Retinal pigment epithelial cell (primary cell): ENCODE data around the gene NR6A1.

Experiments
- DNase-seq: peaks from one replicate; pipeline ENCODE4 v3.0.0-alpha.2; 2010; ENCODE audit warnings: low read depth
- H3K4me3 ChIP-seq: 2 replicates; pipeline ENCODE4 v1.5.1; 2011; ENCODE audit warnings: mild to moderate bottlenecking, low read length, control low read depth, moderate library complexity
- TF ChIP-seq, protein P1 (sequence below): conservative IDR thresholded peaks from 2 replicates; pipeline ENCODE4 v1.5.1; 2011; ENCODE audit warnings: low read depth, low read length, control low read depth, inconsistent platforms

Gene NR6A1

DNA sequence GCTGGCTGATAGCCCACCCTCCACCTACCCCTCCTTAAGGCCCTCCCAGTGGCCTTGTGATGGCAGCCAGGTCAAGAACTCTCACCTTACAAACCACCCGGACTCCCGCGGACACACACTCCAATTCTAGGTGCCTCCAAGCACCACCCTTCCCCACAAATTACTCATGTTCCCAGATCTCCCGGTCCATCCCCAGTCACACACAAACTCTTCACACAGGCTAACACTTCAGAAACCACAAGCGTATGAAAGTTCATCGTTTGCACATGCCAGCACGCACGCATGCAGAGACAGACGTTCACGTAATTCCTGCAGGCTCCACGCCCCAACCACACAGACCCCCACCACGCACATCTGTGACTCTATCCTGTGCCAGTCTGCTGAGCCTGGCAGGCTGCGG lies 281.9 kb downstream of the NR6A1 start:
- TF ChIP-seq, protein P1, sequence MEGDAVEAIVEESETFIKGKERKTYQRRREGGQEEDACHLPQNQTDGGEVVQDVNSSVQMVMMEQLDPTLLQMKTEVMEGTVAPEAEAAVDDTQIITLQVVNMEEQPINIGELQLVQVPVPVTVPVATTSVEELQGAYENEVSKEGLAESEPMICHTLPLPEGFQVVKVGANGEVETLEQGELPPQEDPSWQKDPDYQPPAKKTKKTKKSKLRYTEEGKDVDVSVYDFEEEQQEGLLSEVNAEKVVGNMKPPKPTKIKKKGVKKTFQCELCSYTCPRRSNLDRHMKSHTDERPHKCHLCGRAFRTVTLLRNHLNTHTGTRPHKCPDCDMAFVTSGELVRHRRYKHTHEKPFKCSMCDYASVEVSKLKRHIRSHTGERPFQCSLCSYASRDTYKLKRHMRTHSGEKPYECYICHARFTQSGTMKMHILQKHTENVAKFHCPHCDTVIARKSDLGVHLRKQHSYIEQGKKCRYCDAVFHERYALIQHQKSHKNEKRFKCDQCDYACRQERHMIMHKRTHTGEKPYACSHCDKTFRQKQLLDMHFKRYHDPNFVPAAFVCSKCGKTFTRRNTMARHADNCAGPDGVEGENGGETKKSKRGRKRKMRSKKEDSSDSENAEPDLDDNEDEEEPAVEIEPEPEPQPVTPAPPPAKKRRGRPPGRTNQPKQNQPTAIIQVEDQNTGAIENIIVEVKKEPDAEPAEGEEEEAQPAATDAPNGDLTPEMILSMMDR: no peak
- H3K4me3 ChIP-seq: no peak overlapping the region
- DNase-seq: no peak

DNA sequence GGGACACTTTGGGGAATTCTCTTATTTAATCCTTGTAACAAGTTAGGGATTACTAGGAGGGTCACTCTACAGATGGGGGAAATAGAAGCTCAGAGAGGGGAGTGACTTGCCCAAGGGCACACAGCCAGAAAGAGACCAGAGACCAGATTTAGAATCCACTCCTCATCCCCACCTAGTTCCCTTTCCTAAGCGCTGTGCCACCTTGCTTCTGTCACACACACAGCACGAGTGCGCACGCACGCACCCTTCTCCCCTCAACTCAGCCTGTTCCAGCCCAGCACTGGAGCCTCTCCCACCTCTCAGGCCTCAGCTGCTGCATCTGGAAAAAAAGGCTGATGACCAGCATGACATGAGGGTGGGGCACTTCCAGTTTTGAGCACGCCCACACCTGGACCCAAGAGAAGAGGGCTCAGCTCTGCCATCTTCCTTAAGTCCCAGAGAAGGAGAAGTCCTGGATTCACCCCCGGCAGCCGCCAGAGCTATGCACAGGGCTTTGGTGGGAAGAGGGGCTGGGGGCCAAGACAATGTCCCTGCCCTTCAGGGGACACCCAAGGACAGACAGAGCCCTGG lies 282.4 kb downstream of the NR6A1 start:
- TF ChIP-seq, protein P1: no peak
- no peak overlapping the region for H3K4me3 ChIP-seq
- DNase-seq: no peak

DNA sequence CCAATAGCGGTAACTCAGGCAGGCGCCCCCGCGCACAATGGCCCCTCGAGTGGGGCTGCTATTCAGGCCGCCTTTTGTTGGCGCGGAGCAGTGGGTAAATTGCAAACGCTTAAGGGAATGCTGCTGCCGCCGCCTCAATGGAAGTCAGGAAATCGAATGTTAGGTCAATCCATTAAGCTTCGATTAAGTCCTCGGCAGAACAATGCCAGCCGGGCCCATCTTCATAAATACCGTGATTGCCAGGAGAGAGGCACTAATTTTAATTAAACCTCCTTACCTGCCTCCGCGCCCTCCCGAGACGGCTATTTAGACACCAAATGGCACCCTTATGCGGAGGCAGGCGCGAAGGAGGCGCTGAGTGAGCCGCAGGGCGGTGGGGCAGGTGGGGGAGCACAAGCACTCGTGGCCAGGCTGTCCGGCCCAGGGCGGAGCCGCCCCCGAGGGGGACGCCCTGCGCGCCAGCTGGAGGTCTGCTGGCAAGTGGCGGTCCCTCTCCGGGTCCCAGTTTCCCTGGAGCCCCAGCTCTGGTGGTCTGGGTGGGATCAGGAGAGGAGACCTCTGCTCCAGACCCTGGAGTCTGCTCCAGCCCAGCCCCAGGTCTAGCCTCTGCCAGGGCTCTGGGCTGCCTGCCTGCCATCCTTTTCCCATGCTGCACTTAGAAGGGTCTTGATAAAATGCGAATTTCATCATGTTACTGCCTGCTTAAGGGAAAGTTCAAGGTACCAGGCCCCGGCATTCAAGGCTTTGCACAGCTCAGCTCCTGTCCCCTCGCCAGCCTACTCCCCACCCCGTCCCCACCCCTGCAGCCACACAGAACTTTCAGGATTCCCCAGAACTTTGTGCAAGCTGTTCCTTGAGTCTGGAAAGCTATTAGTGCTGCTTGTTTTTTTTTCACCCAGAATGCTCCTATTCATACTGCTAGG lies 283.6 kb downstream of the NR6A1 start:
- DNase-seq: no peak
- TF ChIP-seq, protein P1: no peak
- no peak overlapping the region for H3K4me3 ChIP-seq

DNA sequence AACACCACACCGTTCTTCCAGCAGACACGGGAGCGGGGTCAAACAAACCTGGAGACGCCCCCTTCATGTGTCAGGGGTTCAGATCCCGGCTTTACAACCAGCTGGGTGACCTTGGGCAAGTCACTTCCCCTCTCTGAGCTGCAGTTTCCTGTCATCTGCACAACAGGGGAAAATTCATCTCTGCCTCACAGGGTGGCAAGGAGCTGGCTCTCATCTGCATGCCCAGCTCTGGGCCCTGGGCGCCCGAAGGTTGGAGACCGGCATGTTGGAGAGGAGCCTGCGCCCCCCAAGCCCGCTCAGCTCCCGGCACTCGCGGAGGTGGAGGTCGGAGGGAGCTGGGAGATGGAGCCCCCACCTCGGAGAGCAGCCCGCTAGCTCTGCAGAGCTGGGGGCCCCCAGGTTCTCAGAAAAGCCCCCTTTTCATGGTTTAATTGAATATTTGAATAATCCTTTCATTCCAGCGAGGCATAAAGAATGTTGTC lies 284.3 kb downstream of the NR6A1 start:
- TF ChIP-seq, protein P1: no peak
- no peak overlapping the region for H3K4me3 ChIP-seq
- DNase-seq: no peak

DNA sequence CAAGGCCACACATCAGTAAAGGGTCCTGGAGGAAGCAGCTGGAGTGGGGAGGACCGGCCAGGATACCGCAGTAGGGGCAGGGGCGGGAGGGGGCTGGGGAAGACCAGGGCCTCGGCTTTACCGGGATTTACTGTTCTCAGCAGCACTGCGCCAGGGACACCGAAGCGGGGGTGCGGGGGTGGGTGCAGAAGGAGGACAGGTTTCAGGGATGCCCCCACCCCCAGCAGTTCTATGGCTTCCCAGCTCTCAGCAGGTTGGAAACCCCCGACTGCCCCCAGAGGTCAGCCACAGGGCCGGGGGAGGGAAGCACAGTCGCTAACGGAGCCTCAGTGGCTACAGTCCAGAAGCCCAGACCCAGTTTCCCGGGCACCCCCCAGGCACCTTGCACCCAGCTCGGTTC lies 285.2 kb downstream of the NR6A1 start:
- TF ChIP-seq, protein P1: no peak
- DNase-seq: no peak
- H3K4me3 ChIP-seq: no peak overlapping the region

DNA sequence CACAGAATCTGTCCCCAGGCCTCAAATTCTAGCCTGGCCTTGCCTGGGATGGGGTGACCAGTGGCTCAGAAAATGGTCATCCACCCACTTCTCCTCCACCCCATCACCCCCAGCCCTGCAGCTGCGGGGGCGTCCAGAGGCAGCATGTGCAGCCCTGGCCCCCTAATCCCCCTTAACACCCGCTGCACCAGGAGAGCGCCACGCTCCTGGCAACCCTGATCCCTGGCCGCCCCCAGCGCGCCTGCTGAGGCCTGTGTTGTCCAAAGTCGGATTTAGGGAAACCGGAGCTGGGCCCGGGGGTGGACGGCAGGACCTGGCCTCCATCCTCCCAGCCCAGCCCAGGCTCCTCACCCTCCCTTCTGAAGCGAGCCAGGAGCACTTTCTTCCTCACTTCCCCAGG lies 285.9 kb downstream of the NR6A1 start:
- no peak for DNase-seq
- TF ChIP-seq, protein P1: no peak
- H3K4me3 ChIP-seq: no peak overlapping the region

DNA sequence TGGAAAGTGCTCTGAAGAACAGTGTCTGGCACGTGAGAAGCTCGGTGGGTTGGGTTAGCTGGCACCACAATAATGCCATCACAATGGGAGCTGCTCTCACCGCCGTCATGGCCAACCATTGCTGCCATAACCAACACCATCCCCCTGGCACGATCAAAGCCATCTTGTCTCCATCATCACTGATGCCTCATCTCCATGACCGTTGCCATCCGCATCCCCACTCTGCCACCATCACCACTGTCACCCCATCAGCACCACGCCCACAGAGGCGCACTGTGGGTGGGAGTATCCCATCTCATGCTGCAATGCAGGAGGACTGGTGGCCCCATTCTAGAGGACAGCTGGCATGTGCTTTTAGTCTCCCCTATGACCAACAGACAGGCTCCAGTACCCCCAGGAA lies 287.6 kb downstream of the NR6A1 start:
- DNase-seq: no peak
- TF ChIP-seq, protein P1: no peak
- no peak overlapping the region for H3K4me3 ChIP-seq
